SK-N-MC (cell line): ENCODE results near the gene FKBP5.

Source experiments
- EZH2 ChIP-seq: fragments of 200-600 bp; sonication (generic); IDR thresholded peaks from one replicate; pipeline ENCODE4 v1.6.1; 2017; ENCODE audit warnings: antibody characterized with exemption
- FOXP2 ChIP-seq: optimal IDR thresholded peaks from 2 replicates; pipeline ENCODE3; 2011; ENCODE audit warnings: mild to moderate bottlenecking, moderate library complexity; ENCODE audit not compliant: insufficient read depth; ENCODE audit errors: extremely low read length, control extremely low read depth
- POLR2AphosphoS5 ChIP-seq: IDR thresholded peaks from 2 replicates; pipeline ENCODE4 v1.6.1; 2012; ENCODE audit warnings: mild to moderate bottlenecking, low read depth, low read length, borderline replicate concordance

GRCh38 chr6:35683267-35683666 lies 5.4 kb downstream of the FKBP5 start:
- TF ChIP-seq POLR2AphosphoS5 (no peak), EZH2 (no peak), FOXP2 (no peak)
